Suppressor macrophage (primary cell): Measurements from ENCODE around the gene ZFPL1.

Experiments used
- DNase-seq, 4 experiments: peaks; one replicate each; pipeline ENCODE4 v3.0.0-alpha.2; 2020 to 2022

The ZFPL1 gene

DNA sequence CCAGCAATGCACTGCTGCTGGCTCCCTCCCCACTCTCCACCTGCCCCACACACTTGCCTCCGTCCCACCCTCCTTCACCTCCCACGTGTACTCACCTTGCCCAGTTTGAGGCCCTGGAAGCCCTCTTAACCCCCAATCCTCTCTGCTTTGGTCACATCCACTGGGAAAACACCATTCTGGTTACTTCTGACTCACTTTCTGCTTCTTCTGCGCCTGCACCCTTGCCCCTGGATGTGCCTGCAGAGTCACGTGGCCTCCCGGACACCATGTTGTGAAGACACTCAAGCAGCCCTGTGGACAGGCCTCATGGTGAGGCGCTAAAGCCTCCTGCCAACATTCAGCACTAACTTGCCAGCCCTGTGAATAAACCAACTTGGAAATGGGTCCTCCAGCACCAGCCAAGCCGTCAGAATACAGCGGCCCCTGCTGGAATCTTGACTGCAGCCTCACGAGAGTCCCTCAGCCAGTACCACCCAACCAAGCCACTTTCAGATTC is 23.1 kb upstream of the ZFPL1 start:
- DNase-seq = no peak

- peak in 1 of 4 experiments; percentile 22 for DNase-seq
Measured at GRCh38 chr11:65063532-65063931, 20.5 kb upstream of the ZFPL1 start.

DNA sequence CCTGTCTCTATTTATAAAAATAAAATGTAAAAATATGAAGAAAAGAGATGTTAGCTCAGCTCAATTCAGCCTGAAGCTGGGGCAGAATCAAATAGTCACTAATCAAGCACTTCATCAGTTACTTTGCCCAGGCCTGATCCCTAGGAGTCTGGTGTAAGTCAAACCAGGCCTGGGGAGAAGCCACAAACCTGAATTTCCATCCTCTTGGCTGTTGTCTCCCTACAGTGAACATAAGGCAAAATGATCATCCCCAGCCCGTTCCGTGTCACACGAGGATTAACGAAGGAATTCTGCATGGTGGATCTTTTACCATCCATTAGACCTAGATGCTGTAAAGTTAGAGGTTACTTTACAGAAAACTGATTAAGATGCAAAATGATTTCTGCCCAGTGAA is 19.2 kb upstream of the ZFPL1 start:
- DNase-seq = no peak

DNA sequence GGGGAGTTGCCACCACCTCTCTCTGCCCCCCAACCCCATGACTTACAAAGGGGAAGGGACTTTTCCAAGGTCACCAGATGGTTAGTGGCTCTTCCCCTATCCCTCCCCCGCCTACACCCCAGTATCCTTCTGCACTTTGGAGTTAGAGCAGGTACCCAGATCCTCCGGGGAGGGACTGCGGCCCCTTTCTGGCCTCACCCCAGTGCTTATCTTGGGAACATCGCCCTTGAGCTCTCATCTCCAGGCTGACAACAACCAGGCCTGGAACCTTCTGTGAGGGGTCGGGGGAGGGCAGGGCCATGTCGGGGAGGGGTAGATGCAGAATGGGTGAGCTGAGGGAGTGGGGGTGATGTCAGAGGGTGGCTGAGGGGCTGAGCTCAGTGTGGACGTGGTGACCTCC is 18.2 kb upstream of the ZFPL1 start:
- peak in 1 of 4 experiments; percentile 30 for DNase-seq

DNA sequence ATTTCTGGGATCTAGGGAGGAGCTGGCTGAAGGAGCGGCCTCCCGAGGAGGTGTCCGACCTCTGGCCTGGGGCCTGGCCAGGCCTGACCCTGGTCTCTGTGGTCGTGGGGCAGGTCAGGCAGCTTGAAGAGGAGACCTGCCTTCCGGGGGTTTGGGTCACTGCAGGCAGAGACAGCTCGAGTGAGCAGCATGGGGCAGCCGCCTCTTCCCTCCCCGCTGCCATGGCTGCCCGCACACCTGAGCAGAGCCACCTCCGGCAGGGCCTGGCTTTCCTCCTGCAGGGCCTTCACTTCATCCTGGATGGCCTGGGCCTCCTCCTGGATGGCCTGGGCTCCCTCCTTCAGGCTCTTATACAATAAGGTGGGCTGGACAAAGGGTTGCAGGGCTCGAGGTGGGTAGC is 17.7 kb upstream of the ZFPL1 start:
- DNase-seq = no peak

DNA sequence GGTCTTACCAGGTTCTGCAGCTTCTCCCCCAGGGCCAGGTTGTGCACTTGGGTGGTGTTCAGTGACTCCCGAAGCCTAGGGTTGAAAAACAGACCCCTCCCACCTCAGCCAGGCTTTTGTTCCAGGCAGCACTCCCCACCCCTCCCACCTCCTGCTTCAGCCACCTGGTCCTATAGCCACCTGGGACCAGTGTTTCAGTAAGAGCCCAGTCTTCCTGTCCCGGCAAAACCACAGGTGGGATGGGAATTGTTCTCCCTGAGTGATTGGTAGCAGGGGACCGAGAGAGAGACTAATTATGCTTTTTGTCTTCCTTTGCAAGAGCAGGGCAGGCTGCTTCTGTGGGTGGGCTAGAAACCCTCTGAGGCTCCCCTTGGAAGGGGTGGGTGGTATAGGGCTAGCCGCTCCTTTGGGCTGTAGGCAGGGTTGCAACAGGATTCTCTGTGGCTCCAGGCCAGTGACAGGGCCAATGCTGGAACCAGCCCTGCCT is 17.2 kb upstream of the ZFPL1 start:
- DNase-seq = no peak

DNA sequence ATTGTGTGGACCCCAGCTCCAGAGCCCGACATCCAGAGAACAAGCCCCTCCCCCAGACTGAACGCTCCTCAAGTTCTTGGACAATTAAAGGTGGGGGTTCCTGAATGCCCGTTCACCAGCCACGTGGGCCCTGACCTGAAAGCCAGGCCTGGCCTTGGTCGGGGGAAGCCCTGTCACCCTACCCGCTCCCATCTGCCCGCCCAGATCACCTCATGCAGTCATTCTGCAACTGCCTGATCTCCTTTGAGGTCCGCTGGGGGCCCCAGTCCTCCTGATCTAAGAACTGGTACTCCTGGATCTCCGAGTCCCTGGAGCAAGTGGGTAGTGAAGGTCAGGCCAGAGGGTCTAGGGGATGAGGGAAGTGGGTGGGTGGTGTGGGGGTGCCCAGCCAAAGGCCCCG is 16.6 kb upstream of the ZFPL1 start:
- DNase-seq = no peak

DNA sequence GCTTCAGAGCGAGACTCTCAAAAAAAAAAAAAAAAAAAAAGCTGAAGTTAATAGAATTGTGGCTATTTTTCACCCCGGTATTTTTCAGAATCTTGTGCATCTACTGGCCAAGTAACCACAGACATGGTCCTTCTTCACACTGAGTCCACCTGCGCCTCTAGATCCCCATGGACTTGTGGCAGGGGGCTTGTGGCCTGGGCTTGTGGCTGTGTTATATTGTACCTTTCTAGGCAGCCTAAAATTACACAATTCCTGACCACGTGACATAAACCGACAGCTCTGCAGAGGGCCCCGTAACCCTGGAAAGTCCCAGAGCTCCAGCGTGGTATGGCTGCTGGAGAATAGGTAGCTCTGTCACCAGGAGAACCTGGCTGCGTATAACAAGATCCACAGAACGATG is 14.8 kb upstream of the ZFPL1 start:
- DNase-seq = peak in 3 of 4 experiments; percentile 32 to 40 (median 39)

GRCh38 chr11:65071907-65072630 is 12.0 kb upstream of the ZFPL1 start:
- peak in 2 of 4 experiments; percentile 28 to 35 for DNase-seq

GRCh38 chr11:65072631-65072966 is 11.4 kb upstream of the ZFPL1 start:
- DNase-seq = no peak

GRCh38 chr11:65077451-65077850 is 6.6 kb upstream of the ZFPL1 start:
- DNase-seq = peak; percentile 23 to 60 (median 58)

- DNase-seq = peak; percentile 58 to 77 (median 67)
Measured at GRCh38 chr11:65078151-65078550, 5.9 kb upstream of the ZFPL1 start.

DNA sequence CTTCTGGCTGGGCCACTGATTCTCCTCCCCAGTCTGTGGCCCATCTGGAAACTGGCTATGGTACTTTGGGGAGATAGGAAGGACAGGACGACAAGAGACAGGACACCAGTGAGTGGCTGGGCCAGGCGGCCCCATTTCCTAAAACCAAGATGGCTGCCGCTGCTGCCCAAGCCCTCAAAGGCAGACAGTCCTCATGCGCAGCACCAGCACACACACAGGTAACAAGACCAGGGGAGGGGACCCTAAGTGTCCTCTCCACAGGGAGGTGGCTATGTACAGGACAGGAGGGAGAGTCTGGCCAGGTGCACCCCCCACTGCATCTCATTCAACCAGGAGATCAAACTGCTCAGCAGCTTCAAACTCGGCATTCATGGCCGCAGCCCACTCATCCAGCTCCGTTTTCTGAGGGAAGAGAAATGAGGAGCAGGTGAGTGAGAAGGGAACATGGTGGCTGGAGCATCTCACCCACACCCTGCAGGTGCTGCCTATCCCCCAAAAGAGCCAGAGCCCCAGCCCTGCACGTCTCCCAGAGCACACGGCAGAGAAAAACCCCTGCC is 5.2 kb upstream of the ZFPL1 start:
- DNase-seq = no peak

DNA sequence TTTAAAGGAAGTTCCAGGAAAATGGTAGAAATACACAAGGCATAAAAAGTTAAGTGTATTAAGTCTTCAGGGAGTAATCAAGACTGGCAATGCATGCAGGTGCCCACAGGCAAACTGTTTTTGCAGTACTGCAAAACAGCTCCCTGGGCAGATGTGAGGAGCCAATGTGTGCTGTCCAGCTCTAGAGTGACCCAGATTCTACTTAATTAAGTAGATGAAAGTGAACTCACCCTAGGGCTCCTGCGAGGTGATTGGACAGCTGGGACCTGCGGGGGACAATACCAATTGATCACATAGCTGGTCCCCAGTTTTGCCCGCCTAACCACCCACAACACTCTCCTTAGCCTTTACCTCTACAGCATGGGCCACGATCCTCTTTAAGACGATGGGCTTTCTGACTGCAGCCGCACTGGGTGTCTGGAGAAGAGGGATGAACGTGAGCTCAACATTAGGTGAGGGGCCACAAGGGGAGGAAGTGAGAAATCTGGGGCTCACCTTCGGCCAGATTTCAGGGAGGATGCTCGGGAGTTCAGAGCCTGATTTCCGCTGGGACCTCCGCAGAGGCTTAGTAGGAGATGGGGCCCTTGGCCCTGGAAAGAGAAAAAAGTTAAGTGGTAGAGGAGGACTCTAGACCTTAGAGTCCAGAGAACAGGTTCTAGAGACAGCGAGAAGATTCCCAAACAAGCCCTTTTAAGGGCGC is 738 bp upstream of the ZFPL1 start:
- no peak for DNase-seq

DNA sequence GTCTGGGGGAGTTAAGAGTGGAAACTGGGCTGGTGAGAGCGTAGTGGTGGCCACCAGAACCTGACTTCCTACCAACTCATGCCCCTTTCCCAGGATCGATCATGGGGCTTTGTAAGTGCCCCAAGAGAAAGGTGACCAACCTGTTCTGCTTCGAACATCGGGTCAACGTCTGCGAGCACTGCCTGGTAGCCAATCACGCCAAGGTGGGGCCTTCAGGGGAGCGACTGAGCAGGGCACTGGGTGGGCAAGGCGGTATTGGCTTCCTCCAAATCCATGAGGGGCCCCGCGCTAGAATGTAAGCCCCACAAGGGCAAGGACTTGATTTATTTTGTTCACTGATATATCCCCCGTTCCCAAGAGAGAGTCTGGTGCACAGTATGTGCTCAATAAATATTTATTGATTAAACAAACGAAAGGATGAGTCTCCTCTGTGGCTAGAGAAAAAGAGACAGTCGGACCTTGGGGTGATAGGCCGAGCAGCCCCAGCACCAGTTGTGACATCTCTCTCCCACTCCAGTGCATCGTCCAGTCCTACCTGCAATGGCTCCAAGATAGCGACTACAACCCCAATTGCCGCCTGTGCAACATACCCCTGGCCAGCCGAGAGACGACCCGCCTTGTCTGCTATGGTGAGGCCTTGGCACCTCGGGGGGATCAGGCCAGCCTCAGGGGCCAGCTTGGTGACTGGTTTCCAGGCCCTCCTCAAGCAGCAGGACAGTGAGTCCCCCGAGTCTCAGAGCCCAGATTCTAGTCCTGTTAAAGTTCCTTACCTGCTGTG is 765 bp downstream of the ZFPL1 start:
- DNase-seq = no peak

- peak; percentile 40 to 78 (median 62) for DNase-seq
Measured at GRCh38 chr11:65085446-65085845, 1.4 kb downstream of the ZFPL1 start.

DNA sequence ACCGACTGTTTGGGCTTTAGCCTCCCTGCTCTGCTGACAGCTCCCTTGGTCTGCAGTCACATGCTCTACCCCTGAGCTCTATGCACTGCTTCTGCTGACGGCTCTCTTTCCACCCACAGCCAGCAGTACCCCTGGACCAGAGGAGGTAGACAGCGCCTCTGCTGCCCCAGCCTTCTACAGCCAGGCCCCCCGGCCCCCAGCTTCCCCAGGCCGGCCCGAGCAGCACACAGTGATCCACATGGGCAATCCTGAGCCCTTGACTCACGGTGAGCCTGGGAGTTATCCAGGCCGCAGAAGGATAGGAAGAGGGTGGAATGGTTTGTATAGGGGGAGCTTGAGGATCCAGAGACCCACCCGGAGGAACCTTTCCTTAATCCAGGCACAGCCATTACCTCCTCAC is 2.8 kb downstream of the ZFPL1 start:
- no peak for DNase-seq

DNA sequence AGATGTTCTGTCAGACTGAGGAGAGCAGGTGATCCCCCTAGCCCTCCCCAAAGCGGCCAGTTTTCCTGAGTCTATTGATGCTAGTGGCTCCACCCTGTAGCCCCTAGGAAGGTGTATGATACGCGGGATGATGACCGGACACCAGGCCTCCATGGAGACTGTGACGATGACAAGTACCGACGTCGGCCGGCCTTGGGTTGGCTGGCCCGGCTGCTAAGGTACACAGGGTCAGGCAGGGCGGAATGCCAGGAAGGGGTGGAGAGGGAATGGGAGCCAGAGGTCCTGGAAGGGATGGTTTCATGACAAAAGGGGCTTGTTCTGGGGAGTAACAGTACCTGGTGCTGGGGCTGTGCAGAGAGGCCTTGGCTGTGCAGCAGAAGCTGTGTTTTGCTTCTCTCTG is 3.2 kb downstream of the ZFPL1 start:
- DNase-seq = no peak

DNA sequence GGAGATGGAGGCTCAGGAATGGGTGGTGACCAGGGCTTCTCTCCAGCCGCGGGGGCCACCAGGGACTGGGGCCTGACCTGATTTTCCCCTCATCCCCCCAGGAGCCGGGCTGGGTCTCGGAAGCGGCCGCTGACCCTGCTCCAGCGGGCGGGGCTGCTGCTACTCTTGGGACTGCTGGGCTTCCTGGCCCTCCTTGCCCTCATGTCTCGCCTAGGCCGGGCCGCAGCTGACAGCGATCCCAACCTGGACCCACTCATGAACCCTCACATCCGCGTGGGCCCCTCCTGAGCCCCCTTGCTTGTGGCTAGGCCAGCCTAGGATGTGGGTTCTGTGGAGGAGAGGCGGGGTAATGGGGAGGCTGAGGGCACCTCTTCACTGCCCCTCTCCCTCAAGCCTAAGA is 3.8 kb downstream of the ZFPL1 start:
- no peak for DNase-seq

DNA sequence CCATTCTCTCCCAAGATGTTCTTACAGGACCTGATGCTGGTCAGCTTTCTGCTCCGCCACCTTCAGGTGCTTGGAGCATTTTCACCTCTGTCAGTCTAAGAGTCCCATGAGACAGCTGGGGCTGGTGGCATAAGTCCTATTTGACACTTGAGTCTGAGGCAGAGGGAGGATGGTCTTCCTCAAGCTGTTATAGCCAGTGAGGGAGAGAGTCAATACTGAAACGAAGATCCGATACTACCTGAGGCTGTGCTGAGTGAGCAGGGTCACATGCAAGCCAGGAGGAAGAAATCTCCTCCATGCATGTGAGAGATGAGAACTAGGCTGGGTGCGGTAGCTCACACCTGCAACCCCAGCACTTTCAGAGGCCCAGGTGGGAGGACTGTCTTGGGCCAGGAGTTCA is 5.6 kb downstream of the ZFPL1 start:
- DNase-seq = no peak

- DNase-seq = no peak
Measured at GRCh38 chr11:65090628-65091027, 6.6 kb downstream of the ZFPL1 start.

GRCh38 chr11:65095427-65095826 is 11.4 kb downstream of the ZFPL1 start:
- no peak for DNase-seq
